Measurements from ENCODE around the gene P3H4.
A peak's percentile ranks its signal among the peaks of the same experiment; 100 is the strongest.

Gene P3H4

DNA sequence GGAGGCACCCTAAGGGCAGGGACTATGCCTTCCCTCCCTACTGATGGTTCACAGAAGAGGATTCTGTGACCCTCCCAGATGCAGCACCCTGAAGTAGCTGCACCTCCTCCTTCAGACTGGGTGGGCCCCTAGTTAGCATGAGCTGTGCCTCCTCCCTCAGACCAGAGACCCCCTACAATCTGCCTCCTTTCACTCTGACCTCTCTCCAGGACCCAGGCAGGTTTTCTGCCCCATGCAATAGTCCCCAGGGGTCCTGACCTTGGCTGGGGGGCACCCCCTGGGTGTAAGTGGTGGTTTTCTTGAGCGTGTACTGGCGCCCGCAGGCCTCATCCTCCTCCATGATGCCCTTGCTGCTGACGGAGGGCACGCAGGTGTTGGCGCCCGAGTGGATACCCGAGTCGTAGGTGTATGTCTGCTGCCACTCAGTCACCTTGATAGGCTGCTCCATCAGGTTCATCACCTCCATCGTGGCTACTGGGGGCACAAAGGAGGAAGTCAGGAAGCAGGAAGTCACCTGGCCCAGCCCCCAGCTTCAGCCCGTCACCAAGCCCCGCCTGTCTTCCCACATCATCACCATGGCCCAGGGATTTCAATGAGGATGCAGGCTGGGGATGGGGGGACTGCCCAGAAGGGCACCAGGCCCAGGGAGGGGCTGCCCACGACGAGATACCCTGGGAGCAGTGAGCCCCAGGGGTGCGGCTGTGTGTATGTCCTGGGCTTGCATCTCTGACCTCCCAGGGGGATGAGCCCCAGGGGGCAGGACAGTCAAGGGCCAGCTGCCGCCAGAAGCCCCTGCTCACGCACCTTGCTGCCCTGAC, 40.2 kb downstream of the P3H4 start:
- Histone ChIP-seq H3K27me3 (ENCODE audit: control insufficient read depth, insufficient read depth, low read length) (no peaks in the 10 kb centered on the region), H3K9me3 (ENCODE audit: control insufficient read depth, low read length) (no peaks in the 10 kb centered on the region), H3K4me3 (ENCODE audit: low read length) (peak overlapping the region; percentile 9), H3K4me1 (ENCODE audit: control insufficient read depth, insufficient read depth, low read length) (peaks cover 56% of the 10 kb centered on the region), H3K9ac (ENCODE audit: low read length) (peak overlapping the region; percentile 66), H3K36me3 (ENCODE audit: control insufficient read depth, insufficient read depth, low read length) (peaks cover 30% of the 10 kb centered on the region)

DNA sequence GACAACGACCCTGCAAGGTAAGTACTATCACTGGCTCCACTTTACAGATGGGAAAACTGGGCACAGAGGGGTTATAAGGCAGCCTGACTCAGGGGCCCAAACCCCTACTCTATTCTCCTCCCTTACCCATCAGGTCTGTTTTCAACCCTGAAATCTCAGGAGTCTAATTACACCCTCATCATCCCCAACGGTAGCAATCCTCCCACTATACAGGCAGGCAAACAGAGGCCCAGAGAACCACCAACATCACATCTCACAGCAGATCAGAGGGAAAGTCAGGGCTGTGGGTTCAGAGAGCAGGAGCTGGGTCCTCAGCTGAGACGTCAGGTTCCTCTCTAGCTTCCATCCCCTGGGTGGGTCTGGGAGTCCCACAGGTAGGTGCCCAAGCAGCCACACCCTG, 41.8 kb downstream of the P3H4 start:
- Histone ChIP-seq H3K9ac (ENCODE audit: low read length) (no peak overlapping the region), H3K27me3 (ENCODE audit: control insufficient read depth, insufficient read depth, low read length) (no peaks in the 10 kb centered on the region), H3K4me3 (ENCODE audit: low read length) (no peak overlapping the region), H3K4me1 (ENCODE audit: control insufficient read depth, insufficient read depth, low read length) (peaks cover 40% of the 10 kb centered on the region), H3K36me3 (ENCODE audit: control insufficient read depth, insufficient read depth, low read length) (peaks cover 37% of the 10 kb centered on the region), H3K9me3 (ENCODE audit: control insufficient read depth, low read length) (no peaks in the 10 kb centered on the region)

DNA sequence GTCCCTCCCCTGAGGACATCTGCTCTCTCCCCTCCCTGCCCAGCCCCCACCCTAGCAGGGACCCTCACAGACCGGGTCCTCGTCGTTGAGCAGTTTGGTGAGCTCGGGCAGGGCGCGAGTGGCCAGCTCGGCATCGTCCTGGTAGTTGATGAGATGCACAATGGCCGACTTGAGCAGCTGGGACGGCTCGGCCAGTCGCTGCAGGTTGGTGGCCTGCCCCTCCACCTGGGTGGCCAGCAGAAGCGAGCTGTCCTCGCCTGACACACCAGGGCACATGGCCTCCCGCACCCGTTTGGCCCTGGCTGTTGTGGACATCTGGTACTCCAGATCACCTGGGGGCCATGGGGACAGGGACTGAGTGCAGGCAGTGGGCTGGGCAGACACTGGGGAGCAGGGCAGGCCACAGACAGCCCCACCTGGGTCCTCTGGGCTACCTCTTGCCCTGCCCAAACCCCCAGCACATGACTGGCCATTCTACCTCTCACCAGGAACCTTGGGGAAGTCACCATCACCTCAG, 42.3 kb downstream of the P3H4 start:
- no peak overlapping the region for H3K4me3 ChIP-seq (ENCODE audit: low read length)
- no peak overlapping the region for H3K9ac ChIP-seq (ENCODE audit: low read length)
- no peaks in the 10 kb centered on the region for H3K9me3 ChIP-seq (ENCODE audit: control insufficient read depth, low read length)
- H3K36me3 ChIP-seq (ENCODE audit: control insufficient read depth, insufficient read depth, low read length) = peaks cover 43% of the 10 kb centered on the region
- peaks cover 34% of the 10 kb centered on the region for H3K4me1 ChIP-seq (ENCODE audit: control insufficient read depth, insufficient read depth, low read length)
- H3K27me3 ChIP-seq (ENCODE audit: control insufficient read depth, insufficient read depth, low read length) = no peaks in the 10 kb centered on the region

DNA sequence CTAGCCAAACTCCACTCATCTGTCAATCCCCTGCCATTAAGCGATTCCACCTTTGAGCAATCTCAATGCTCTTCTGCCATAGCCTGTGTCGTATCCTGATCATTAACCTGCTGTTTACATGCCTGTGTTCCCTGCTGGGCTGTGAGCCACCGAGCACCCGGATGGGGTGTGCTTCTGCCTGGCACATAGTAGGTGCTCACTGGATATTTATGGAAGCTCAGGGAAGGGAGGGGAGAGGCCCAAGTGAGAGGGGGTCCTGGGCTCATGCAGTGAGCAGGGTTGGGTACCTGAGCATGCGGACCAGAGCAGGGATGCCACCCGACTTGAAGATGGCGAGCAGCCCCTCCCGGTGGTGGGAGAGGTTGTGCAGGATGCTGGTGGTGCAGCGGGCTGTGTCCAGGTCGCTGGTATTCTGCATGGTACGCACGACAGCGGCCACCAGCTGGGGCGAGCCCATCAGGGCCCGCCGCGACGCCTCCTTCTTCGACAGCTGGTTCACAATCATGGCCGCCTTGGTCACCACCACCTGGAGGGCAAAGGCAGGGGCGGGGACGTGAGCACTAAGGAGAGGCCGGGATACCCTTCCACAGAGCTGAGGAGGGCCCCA, 43.0 kb downstream of the P3H4 start:
- no peaks in the 10 kb centered on the region for H3K9me3 ChIP-seq (ENCODE audit: control insufficient read depth, low read length)
- H3K4me1 ChIP-seq (ENCODE audit: control insufficient read depth, insufficient read depth, low read length) = peaks cover 28% of the 10 kb centered on the region
- H3K4me3 ChIP-seq (ENCODE audit: low read length) = no peak overlapping the region
- no peak overlapping the region for H3K9ac ChIP-seq (ENCODE audit: low read length)
- H3K27me3 ChIP-seq (ENCODE audit: control insufficient read depth, insufficient read depth, low read length) = no peaks in the 10 kb centered on the region
- peaks cover 46% of the 10 kb centered on the region for H3K36me3 ChIP-seq (ENCODE audit: control insufficient read depth, insufficient read depth, low read length)

DNA sequence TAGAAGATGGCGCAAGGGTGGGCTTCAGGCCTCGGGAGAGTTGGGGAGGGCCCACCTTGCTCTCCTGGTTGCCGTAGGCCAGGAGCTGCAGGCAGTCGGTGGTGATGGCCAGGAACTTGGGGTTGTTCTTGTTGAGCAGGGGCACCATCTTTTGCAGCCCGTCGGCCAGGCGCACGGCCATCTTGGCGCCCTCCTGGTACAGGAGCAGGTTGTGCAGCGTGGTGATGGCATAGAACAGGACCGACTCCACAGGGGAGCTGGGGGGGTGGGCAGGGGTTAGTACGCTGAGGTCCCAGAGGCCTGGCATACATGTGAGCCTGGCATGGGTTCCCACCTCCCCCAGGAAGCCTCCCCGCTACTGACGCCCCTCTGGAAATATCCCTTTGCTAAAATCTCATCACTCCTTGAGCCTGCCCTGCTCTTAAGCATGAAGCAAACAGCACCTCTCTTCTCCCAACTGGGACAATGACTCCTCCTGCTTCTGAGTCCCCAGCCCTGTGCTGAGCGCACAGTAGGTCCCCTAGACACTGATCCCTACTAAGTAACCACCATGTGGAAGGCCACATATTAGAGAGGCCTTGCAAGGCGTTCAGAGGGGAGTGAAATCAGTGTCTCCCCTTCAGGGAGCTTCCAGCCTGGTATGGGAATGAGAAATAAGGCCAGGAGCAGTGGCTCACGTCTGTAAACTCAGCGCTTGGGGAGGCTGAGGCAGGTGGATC, 44.3 kb downstream of the P3H4 start:
- Histone ChIP-seq H3K36me3 (ENCODE audit: control insufficient read depth, insufficient read depth, low read length) (peaks cover 59% of the 10 kb centered on the region), H3K4me3 (ENCODE audit: low read length) (no peak overlapping the region), H3K9ac (ENCODE audit: low read length) (no peak overlapping the region), H3K27me3 (ENCODE audit: control insufficient read depth, insufficient read depth, low read length) (no peaks in the 10 kb centered on the region), H3K9me3 (ENCODE audit: control insufficient read depth, low read length) (no peaks in the 10 kb centered on the region), H3K4me1 (ENCODE audit: control insufficient read depth, insufficient read depth, low read length) (peaks cover 14% of the 10 kb centered on the region)

DNA sequence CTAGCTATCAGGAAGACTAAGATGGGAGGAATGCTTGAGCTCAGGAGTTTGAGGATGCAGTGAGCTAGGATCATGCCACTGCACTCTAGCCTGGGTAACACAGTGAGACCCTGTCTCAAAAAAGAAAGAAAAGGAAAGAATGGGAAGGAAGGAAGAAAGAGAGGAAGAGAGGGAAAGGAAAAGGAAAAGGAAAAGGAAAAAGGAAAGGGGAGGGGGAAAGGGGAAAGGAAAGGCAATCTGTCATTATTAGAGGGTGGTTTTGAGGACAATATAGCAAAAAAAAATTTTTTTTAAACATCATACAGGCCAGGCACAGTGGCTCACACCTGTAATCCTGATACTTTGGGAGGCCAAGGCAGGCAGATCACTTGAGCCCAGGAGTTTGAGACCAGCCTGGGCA, 45.6 kb downstream of the P3H4 start:
- H3K27me3 ChIP-seq (ENCODE audit: control insufficient read depth, insufficient read depth, low read length) = no peaks in the 10 kb centered on the region
- no peak overlapping the region for H3K4me3 ChIP-seq (ENCODE audit: low read length)
- no peak overlapping the region for H3K9ac ChIP-seq (ENCODE audit: low read length)
- peaks cover 1% of the 10 kb centered on the region for H3K4me1 ChIP-seq (ENCODE audit: control insufficient read depth, insufficient read depth, low read length)
- H3K36me3 ChIP-seq (ENCODE audit: control insufficient read depth, insufficient read depth, low read length) = peaks cover 56% of the 10 kb centered on the region
- H3K9me3 ChIP-seq (ENCODE audit: control insufficient read depth, low read length) = no peaks in the 10 kb centered on the region

DNA sequence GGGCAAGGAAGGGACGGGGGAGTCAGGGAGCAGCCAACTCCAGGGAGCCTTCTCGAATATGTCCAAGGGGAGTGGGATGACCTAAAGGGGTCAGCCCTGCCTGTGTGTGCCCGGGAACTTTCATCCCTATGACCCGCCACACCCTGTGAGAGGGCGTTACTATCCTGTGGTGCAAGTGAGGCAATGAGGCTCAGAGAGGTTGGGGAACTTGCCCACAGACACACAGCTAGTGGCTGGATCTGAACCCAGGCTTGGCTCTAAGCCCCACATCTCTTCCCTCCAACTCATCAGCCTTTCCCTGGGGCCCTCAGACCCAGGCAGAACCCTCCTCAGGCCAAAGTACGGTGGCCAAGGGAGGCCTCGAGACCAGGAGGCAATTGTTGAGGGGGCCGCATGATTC, 48.4 kb downstream of the P3H4 start:
- Histone ChIP-seq H3K36me3 (ENCODE audit: control insufficient read depth, insufficient read depth, low read length) (peaks cover 60% of the 10 kb centered on the region), H3K9ac (ENCODE audit: low read length) (no peak overlapping the region), H3K4me3 (ENCODE audit: low read length) (no peak overlapping the region), H3K9me3 (ENCODE audit: control insufficient read depth, low read length) (no peaks in the 10 kb centered on the region), H3K27me3 (ENCODE audit: control insufficient read depth, insufficient read depth, low read length) (no peaks in the 10 kb centered on the region), H3K4me1 (ENCODE audit: control insufficient read depth, insufficient read depth, low read length) (no peaks in the 10 kb centered on the region)

DNA sequence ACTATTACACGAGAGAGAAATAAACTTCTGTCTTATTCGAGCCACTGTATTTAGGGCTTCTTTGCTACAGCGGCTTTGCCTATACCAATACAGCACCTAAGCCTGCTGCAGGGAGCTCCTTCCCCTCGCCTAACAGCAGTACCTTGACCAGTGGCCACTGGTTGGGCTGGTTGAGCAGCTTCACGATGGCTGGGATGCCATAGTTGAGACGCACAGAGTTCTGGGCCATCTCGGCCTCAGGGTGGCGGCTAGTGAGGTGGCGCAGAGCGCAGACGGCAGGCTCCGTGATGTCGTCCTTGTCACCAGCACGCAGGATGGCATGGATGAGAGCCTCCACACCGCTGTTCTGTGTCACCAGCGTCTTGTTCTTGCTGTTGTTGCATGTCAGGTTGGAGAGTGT, 48.9 kb downstream of the P3H4 start:
- H3K9me3 ChIP-seq (ENCODE audit: control insufficient read depth, low read length) = no peaks in the 10 kb centered on the region
- no peaks in the 10 kb centered on the region for H3K27me3 ChIP-seq (ENCODE audit: control insufficient read depth, insufficient read depth, low read length)
- no peak overlapping the region for H3K9ac ChIP-seq (ENCODE audit: low read length)
- H3K4me3 ChIP-seq (ENCODE audit: low read length) = no peak overlapping the region
- H3K4me1 ChIP-seq (ENCODE audit: control insufficient read depth, insufficient read depth, low read length) = no peaks in the 10 kb centered on the region
- peaks cover 62% of the 10 kb centered on the region for H3K36me3 ChIP-seq (ENCODE audit: control insufficient read depth, insufficient read depth, low read length)

DNA sequence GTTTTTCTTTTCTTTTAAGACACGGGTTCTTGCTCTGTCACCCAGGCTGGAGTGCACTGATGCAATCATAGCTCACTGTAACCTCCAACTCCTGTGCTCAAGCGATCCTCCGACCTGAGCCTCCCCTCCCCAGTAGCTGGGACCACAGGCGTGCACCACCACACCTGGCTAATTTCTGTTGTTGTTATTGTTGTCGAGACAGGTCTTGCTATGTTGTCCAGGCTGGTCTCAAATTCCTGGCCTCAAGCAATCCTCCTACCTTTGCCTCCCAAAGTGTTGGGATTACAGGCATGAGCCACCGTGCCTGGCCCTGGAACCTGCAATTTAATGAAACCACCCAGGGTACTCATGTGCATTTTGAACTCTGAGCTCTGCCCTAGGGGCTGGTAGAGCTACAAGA, 49.4 kb downstream of the P3H4 start:
- H3K4me1 ChIP-seq (ENCODE audit: control insufficient read depth, insufficient read depth, low read length) = no peaks in the 10 kb centered on the region
- no peak overlapping the region for H3K9ac ChIP-seq (ENCODE audit: low read length)
- H3K4me3 ChIP-seq (ENCODE audit: low read length) = no peak overlapping the region
- H3K9me3 ChIP-seq (ENCODE audit: control insufficient read depth, low read length) = no peaks in the 10 kb centered on the region
- no peaks in the 10 kb centered on the region for H3K27me3 ChIP-seq (ENCODE audit: control insufficient read depth, insufficient read depth, low read length)
- H3K36me3 ChIP-seq (ENCODE audit: control insufficient read depth, insufficient read depth, low read length) = peaks cover 58% of the 10 kb centered on the region

DNA sequence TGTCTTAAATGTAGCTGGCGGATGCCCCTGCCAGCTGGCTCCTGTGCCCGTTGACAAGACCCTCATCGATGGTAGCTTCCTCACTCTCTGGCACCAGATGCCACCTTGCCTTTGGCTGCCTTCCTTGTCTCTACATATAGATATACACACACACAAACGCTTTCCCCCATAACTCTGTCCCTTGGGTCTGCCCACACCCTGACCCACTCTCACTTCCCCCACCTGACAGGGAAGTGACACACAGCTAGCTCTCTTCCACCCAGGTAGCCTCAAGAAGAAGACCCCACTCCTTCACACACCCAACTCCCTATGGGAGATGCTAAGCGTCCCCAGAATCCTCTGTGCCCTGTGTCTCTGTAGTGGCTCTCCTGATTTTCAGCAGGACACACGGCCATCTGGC, 50.9 kb downstream of the P3H4 start:
- no peak overlapping the region for H3K9ac ChIP-seq (ENCODE audit: low read length)
- no peaks in the 10 kb centered on the region for H3K4me1 ChIP-seq (ENCODE audit: control insufficient read depth, insufficient read depth, low read length)
- H3K4me3 ChIP-seq (ENCODE audit: low read length) = no peak overlapping the region
- H3K9me3 ChIP-seq (ENCODE audit: control insufficient read depth, low read length) = no peaks in the 10 kb centered on the region
- peaks cover 56% of the 10 kb centered on the region for H3K36me3 ChIP-seq (ENCODE audit: control insufficient read depth, insufficient read depth, low read length)
- no peaks in the 10 kb centered on the region for H3K27me3 ChIP-seq (ENCODE audit: control insufficient read depth, insufficient read depth, low read length)

DNA sequence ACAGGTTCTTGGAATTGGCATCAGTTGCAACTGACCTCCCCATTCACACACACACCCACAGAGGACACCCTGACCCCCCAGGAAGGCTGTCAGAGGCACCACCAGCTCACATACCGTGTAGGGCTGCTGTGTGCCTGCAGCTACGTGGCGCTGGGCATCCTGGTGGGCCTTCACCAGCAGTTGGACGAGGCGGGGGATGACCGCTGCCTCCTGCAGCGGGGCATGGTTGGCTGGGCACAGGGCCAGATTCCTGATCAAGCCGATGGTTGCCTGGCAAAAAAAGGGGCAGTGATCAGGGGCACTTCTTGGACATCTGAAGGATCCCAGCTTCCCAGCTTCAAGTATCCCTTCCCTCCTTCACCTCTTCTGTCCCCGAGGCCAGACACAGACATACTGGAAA, 53.1 kb downstream of the P3H4 start:
- H3K36me3 ChIP-seq (ENCODE audit: control insufficient read depth, insufficient read depth, low read length) = peaks cover 67% of the 10 kb centered on the region
- H3K27me3 ChIP-seq (ENCODE audit: control insufficient read depth, insufficient read depth, low read length) = no peaks in the 10 kb centered on the region

DNA sequence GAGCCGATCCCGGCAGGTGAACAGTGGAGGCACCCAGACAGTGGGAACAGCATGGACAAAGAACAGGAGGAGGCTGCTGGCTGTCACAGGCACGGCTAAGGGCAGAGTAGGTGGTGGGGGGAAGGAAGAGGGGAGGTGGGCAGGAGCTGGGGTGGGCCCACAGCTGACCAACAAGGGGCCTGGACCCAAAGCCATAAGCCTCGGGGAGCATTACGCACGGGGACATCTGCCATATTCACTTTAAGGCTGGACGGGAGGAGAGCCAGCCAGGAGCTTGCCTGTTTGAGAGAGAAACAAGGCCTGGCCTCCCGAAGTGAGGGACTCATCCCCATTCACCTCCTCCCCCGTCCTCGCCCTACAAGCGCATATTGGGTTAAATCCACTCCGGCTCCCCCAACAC, 57.7 kb downstream of the P3H4 start:
- Histone ChIP-seq H3K4me3 (ENCODE audit: low read length) (no peak overlapping the region), H3K9me3 (ENCODE audit: control insufficient read depth, low read length) (no peaks in the 10 kb centered on the region), H3K9ac (ENCODE audit: low read length) (no peak overlapping the region), H3K27me3 (ENCODE audit: control insufficient read depth, insufficient read depth, low read length) (no peaks in the 10 kb centered on the region), H3K36me3 (ENCODE audit: control insufficient read depth, insufficient read depth, low read length) (peaks cover 39% of the 10 kb centered on the region), H3K4me1 (ENCODE audit: control insufficient read depth, insufficient read depth, low read length) (no peaks in the 10 kb centered on the region)

More for the DNA sequence above, 53.1 kb downstream of the P3H4 start:
- Histone ChIP-seq H3K4me1 (ENCODE audit: control insufficient read depth, insufficient read depth, low read length) (no peaks in the 10 kb centered on the region), H3K9ac (ENCODE audit: low read length) (no peak overlapping the region), H3K4me3 (ENCODE audit: low read length) (no peak overlapping the region), H3K9me3 (ENCODE audit: control insufficient read depth, low read length) (no peaks in the 10 kb centered on the region)

Data from mucosa of stomach (tissue), 1 donor.